NOMO-1 (cell line): ENCODE data around the gene GP9.
"Not testable (repeated sequence)": the region's sequence is repeated elsewhere in the genome, so short reads cannot be mapped to it uniquely, and the experiment has no call there.

Source experiments
- DNase-seq, 2 experiments: peaks; one replicate each; lab custom pipeline; 2025; ENCODE audit not compliant: unreplicated experiment in 2 of 2; lab: John Stamatoyannopoulos, UW

The GP9 gene

GRCh38 chr3:129106320-129106719, 45.7 kb downstream of the GP9 start:
- no peak for DNase-seq

GRCh38 chr3:129106866-129107565, 46.4 kb downstream of the GP9 start:
- no peak for DNase-seq

GRCh38 chr3:129107793-129108192, 47.2 kb downstream of the GP9 start:
- no peak for DNase-seq

- DNase-seq, result not testable (repeated sequence)
These were observed 50.6 kb downstream of the GP9 start for GRCh38 chr3:129111076-129111780.
